Hepatocyte (in vitro differentiated cells): ENCODE data around the gene FBP1. TPM values are rescaled to one million over a fixed set of nuclear protein-coding genes. Genes with fewer than 3 reads are reported as not detected.

Source experiments
- DNase-seq: peaks from one replicate; pipeline ENCODE4 v3.0.0-alpha.2; 2016; ENCODE audit warnings: low spot score
- H2AFZ ChIP-seq: fragments of 200-600 bp; sonication (generic); 2 replicates; pipeline ENCODE4 v1.6.0; 2016; ENCODE audit warnings: antibody characterized with exemption, mild to moderate bottlenecking
- H3K27ac ChIP-seq: fragments of 200-600 bp; sonication (generic); 2 replicates; pipeline ENCODE4 v1.5.1; 2016; ENCODE audit warnings: mild to moderate bottlenecking
- H3K27me3 ChIP-seq: fragments of 200-600 bp; sonication (generic); 2 replicates; pipeline ENCODE4 v1.6.1; 2016
- H3K36me3 ChIP-seq: fragments of 200-600 bp; sonication (generic); replicated peaks from 2 replicates; pipeline ENCODE4 v1.5.1; 2016; ENCODE audit warnings: low read depth; ENCODE audit not compliant: insufficient read depth
- H3K4me1 ChIP-seq: fragments of 200-600 bp; sonication (generic); 2 replicates; pipeline ENCODE4 v1.5.1; 2016; ENCODE audit warnings: mild to moderate bottlenecking, moderate library complexity; ENCODE audit not compliant: insufficient read depth
- H3K4me2 ChIP-seq: fragments of 200-600 bp; sonication (generic); 2 replicates; pipeline ENCODE4 v1.6.0; 2016
- H3K4me3 ChIP-seq: fragments of 200-600 bp; sonication (generic); 2 replicates; pipeline ENCODE4 v1.5.1; 2016; ENCODE audit warnings: mild to moderate bottlenecking
- H3K79me2 ChIP-seq: fragments of 200-600 bp; sonication (generic); 2 replicates; pipeline ENCODE4 v1.6.0; 2017; ENCODE audit warnings: mild to moderate bottlenecking
- H3K9me2 ChIP-seq: fragments of 200-600 bp; sonication (generic); replicated peaks from 2 replicates; pipeline ENCODE4 v1.6.0; 2017; ENCODE audit warnings: mild to moderate bottlenecking; ENCODE audit not compliant: insufficient read depth
- H3K9me3 ChIP-seq: fragments of 200-600 bp; sonication (generic); 2 replicates; pipeline ENCODE4 v1.5.1; 2016; ENCODE audit warnings: low read depth, mild to moderate bottlenecking
- H4K20me1 ChIP-seq: fragments of 200-600 bp; sonication (generic); 2 replicates; pipeline ENCODE4 v1.6.0; 2016; ENCODE audit warnings: mild to moderate bottlenecking; ENCODE audit not compliant: insufficient read depth, poor library complexity, severe bottlenecking
- CTCF ChIP-seq: fragments of 200-600 bp; sonication (generic); IDR thresholded peaks from 2 replicates; pipeline ENCODE4 v1.5.1; 2016; ENCODE audit warnings: antibody characterized with exemption, mild to moderate bottlenecking; ENCODE audit not compliant: poor library complexity
- EZH2 ChIP-seq: fragments of 200-600 bp; sonication (generic); IDR thresholded peaks from 2 replicates; pipeline ENCODE4 v1.6.1; 2016; ENCODE audit warnings: antibody characterized with exemption, mild to moderate bottlenecking, borderline replicate concordance
- EZH2phosphoT487 ChIP-seq: fragments of 200-600 bp; sonication (generic); IDR thresholded peaks from one replicate; pipeline ENCODE4 v1.6.1; 2018; ENCODE audit warnings: antibody characterized with exemption, mild to moderate bottlenecking, low read depth, moderate library complexity; ENCODE audit not compliant: unreplicated experiment, severe bottlenecking
- WGBS: methylation state at CpG from one replicate; pipeline ENCODE4 v1.1.6; 2016; ENCODE audit warnings: low lambda C conversion rate; ENCODE audit errors: missing lambda C conversion rate; 5-methylcytosine and 5-hydroxymethylcytosine counted together
- polyA plus RNA-seq: library from polyadenylated mRNA; unstranded; fragments of >200 nt; fragmentation: Nextera tagmentation; extraction: Ambion mirVana; gene quantifications from 2 replicates; pipeline ENCODE4 v1.2.1, GENCODE V29; 2016
- total RNA-seq: library from RNA; depleted of rRNA; stranded (reverse); fragments of >200 nt; gene quantifications from 2 replicates; pipeline ENCODE4 v1.2.3, GENCODE V29; 2014

Gene FBP1
- total and polyA plus RNA-seq, 2 experiments from 2014 or later = 31.2 to 65.3 TPM

GRCh38 chr9:94632737-94633136 is 6.6 kb downstream of the FBP1 start:
- no peak overlapping the region for H3K4me2 ChIP-seq
- peaks cover 22% of the 10 kb centered on the region for H3K4me1 ChIP-seq
- no peak for DNase-seq
- no peaks in the 10 kb centered on the region for H3K9me3 ChIP-seq
- WGBS = 52% methylated on average over 5 of the region's 5 CpGs
- peak overlapping the region; percentile 46 for H3K27ac ChIP-seq
- no peaks in the 10 kb centered on the region for H3K79me2 ChIP-seq
- H4K20me1 ChIP-seq = no peaks in the 10 kb centered on the region
- no peak for TF ChIP-seq CTCF
- H3K9me2 ChIP-seq = no peaks in the 10 kb centered on the region
- no peak overlapping the region for H2AFZ ChIP-seq
- H3K4me3 ChIP-seq = no peak overlapping the region
- no peaks in the 10 kb centered on the region for H3K27me3 ChIP-seq
- H3K36me3 ChIP-seq = no peaks in the 10 kb centered on the region

- TF ChIP-seq EZH2phosphoT487 (no peak), EZH2 (no peak), CTCF (no peak)
- H3K4me3 ChIP-seq = no peak overlapping the region
- no peaks in the 10 kb centered on the region for H3K27me3 ChIP-seq
- 48% methylated on average over 8 of the region's 8 CpGs for WGBS
- no peaks in the 10 kb centered on the region for H3K79me2 ChIP-seq
- H3K4me2 ChIP-seq = peak overlapping the region; percentile 43
- H3K4me1 ChIP-seq = peaks cover 22% of the 10 kb centered on the region
- H3K9me3 ChIP-seq = no peaks in the 10 kb centered on the region
- DNase-seq = peak; percentile 23
- no peak overlapping the region for H2AFZ ChIP-seq
- H4K20me1 ChIP-seq = no peaks in the 10 kb centered on the region
- H3K27ac ChIP-seq = peak overlapping the region; percentile 46
- no peaks in the 10 kb centered on the region for H3K36me3 ChIP-seq
- no peaks in the 10 kb centered on the region for H3K9me2 ChIP-seq
These were observed 7.7 kb downstream of the FBP1 start for GRCh38 chr9:94631599-94631998.

- TF ChIP-seq EZH2 = no peak
- H3K27ac ChIP-seq = peak overlapping the region; percentile 37
- H3K9me3 ChIP-seq = no peaks in the 10 kb centered on the region
- H3K27me3 ChIP-seq = no peaks in the 10 kb centered on the region
- WGBS = 59% methylated on average over 5 of the region's 5 CpGs
- peak; percentile 36 for DNase-seq
- H3K36me3 ChIP-seq = no peaks in the 10 kb centered on the region
- peaks cover 22% of the 10 kb centered on the region for H3K4me1 ChIP-seq
- H4K20me1 ChIP-seq = no peaks in the 10 kb centered on the region
- no peaks in the 10 kb centered on the region for H3K79me2 ChIP-seq
- peak overlapping the region; percentile 43 for H3K4me2 ChIP-seq
- no peak overlapping the region for H3K4me3 ChIP-seq
- H2AFZ ChIP-seq = no peak overlapping the region
- H3K9me2 ChIP-seq = no peaks in the 10 kb centered on the region
These were observed 8.5 kb downstream of the FBP1 start for GRCh38 chr9:94630833-94631232.

DNA sequence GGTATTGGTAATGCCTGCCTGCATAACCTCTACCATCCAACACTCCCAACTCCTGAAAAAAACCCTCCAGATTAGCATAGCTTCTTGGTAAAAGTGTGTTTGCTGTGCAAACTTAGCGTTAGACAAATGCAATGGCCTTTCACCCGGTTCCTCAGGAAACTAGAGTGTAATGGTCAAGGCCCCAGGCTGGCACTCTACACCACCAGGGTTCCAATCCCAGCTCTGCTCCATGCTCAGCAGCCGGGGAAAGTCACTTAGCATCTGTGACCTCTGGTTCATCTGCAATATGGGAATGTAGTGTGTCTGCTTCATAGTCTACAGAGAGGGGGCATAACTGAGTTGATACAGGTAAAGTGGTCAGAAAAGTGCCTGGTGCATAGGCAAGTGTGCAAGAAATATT is 9.0 kb downstream of the FBP1 start:
- H3K9me2 ChIP-seq = no peaks in the 10 kb centered on the region
- no peak overlapping the region for H3K27ac ChIP-seq
- no peak overlapping the region for H3K4me3 ChIP-seq
- 65% methylated on average over 3 of the region's 3 CpGs for WGBS
- H3K27me3 ChIP-seq = no peaks in the 10 kb centered on the region
- no peak for DNase-seq
- H3K9me3 ChIP-seq = no peaks in the 10 kb centered on the region
- no peak overlapping the region for H3K4me2 ChIP-seq
- H4K20me1 ChIP-seq = no peaks in the 10 kb centered on the region
- no peaks in the 10 kb centered on the region for H3K79me2 ChIP-seq
- TF ChIP-seq CTCF (no peak), EZH2 (no peak), EZH2phosphoT487 (no peak)
- H3K4me1 ChIP-seq = peaks cover 22% of the 10 kb centered on the region
- H2AFZ ChIP-seq = no peak overlapping the region
- no peaks in the 10 kb centered on the region for H3K36me3 ChIP-seq
